HT1080 (cell line): ENCODE measurements around the gene ZIC4. TPM values are rescaled to one million over a fixed set of nuclear protein-coding genes. Genes with fewer than 3 reads are reported as not detected.

Source experiments
- DNase-seq: peaks from one replicate; pipeline ENCODE4 v3.0.0-alpha.2; 2015; ENCODE audit warnings: low read depth
- total RNA-seq: library from RNA; depleted of rRNA; stranded (reverse); fragments of >200 nt; shearing (Covaris generic); gene quantifications from 2 replicates; pipeline ENCODE4 v1.2.3, GENCODE V29; 2014; rRNA removed

Gene ZIC4
- total RNA-seq, 1 experiment from 2014 or later = not detected

DNA sequence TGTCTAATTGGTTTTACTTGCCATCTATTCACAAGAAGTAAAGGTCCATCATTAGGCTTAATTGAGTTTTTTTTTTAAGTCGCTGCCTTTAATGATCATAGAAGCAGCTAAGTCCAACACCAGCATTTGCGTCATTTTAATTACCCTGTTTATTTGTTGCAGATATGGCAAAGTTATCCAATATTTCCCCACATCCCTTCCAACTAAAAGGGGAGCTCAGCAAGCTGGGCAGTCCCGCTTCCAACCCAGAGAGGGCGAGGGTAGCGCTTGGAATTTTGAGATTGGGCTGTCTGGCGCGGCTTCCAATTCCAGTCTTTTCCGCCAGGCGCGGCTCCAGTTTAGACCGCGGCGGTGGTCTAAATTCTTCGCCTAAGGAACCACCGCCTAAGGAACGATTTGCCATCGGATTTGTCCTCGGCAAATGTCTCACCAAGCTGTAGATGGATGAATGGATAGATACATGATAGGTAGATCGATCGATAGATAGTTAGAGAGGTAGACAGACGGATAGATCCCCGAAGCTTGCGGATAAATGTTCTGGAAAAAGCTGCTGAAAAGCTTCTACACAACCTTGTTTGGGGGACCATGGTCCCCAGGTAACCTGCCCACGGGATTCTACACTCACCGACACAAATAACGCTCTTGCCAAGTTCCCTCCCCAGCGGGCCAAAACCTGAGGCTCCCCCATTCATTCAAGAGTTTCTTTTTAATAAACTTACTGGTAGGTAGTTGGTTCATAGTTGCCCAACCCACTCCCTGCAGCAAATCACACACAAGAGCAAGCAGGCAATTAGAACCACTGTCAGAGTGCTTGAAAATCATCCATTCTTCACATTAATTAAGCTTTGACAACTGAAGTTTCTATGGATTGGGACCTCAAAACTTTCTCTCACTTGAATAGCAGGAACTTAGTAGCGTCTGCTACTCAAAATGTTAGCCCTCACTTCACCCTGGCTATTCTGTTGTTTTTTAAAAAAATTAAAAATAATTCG is 49.1 kb downstream of the ZIC4 start:
- DNase-seq = no peak

DNA sequence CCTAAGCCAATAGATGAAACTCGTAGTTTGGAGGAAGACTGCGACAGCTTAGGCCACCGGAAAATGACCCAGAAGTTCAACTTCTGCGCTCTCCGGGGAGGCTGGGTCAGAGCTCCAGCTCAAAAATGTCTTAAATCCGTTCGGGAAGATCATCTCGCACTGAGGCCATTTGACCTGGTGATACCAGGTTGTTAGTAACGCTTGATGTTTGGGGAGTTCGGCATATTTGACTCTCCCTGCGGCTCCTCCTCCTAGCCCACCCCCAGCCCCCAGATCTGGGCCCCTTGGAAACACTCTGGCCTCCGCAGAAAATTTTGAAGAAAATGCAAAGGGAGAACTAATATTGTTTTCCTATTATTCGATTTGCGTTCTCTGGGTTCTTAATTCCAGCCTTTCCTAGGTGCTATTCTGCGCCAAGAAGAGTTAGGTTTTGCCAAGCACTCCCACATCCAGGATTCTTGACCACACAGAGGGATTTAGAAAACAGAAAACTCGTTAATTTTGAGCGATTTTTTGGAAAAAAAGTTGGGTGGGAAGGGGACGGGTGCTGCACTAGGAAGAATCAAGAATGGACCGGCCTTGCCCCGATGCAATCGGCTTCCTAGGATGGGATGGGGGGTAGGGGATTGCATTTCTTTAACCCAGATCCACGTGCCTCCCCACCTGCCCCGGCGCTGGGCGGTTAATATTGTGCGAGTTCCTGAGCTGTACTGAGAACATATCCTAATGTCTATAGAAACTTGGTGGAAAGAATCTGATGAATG is 50.0 kb downstream of the ZIC4 start:
- no peak for DNase-seq

DNA sequence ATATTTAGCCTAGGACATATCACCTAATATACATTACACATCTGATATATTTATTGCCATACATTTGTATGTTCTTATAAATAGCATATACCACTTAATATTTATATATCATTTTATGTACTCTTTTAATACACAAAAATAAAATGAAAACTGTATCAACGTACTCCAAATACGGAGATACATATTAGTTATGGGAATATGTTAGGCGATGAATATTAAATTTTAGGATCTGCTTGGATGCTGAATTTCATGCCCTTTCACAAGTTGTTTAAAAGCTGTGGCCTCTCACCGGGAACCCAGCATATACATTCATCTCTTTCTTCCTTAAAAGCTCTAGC is 50.6 kb downstream of the ZIC4 start:
- no peak for DNase-seq

DNA sequence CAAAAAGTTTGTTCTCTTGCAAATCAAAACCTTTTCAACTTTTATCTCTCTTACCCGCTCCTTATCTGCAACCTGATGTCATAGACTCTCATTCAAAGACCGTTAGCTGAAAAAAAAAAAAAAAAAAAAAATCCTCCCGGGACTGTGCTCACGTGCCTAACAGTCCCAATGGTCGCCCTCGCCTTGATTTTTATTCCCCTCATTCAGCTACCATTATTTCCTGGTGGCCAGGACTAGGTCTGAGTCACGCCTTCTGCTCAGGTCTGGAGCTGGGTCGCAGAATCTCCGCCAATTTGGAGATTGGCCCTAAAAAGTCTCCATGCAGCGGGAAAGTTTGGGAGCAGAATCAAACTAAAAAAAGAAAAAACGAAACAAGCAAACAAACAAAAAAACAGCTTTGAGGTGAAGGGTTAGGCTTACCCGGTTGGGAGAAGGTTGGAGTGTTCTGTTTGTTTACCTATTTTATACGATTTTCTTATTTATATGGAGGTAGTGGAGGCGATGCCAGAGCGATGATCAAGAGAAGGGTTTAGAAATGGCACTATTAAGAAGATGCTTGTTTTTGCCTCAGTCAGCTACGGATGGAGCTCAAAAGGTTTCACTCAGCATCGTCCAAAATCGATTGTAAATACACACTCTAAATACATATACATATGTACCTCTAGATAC is 51.1 kb downstream of the ZIC4 start:
- no peak for DNase-seq

DNA sequence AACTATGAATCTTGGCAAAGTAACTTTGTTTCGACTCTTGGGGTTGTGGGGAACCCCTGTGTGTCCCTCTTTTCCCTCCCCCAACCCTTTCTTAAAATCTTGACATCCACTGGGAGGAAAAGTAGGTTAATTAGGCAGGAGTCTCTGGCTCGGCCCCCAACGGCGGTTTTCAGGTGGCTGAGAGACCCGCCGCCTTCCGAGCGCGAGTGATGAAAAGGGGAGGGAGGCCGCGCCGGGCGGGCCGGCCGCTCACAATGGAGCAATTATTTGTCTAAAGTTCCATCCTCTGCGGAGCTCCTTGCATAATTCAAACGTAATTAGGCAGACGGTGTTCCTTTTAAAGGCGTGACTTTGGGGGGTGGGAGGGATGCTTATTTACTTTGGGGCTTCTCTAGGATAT is 51.7 kb downstream of the ZIC4 start:
- DNase-seq = no peak

DNA sequence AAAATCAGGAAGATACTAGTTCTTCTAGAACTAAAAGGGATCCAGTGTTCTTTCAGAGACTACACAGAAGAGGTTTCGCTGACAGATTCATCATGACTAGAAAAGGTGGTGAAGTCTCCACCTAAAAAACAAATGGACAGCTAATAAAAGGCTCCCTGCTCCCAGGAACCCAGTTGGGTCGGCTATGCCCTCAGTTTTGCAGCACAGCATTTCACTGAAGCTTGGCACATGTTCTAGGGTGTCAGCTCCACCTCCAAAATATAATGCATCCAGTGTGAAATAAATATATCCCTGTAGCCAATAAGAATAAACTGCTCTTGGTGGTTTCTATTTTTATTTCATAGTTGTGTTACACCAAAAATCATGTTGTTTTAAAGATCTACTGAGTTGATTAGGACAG is 55.0 kb downstream of the ZIC4 start:
- DNase-seq = no peak

DNA sequence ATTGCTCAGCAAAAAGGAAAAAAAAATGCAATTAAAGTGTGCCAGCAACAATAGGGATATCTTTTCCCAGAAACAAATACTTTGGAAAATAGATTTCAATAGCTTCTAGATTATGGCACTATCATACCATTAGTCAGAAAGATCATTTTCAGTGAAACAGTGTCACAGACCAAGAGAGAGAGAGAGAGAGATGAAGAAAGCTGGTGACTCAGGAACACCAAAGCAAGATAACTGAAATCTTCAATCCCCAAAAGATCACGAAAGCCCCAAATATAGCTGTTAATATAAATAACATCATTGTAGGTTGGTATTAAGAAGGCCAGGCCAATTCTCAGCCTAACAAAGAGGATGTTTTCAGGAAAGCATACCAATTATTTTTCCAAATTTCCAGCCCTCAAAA is 57.4 kb downstream of the ZIC4 start:
- DNase-seq = no peak

DNA sequence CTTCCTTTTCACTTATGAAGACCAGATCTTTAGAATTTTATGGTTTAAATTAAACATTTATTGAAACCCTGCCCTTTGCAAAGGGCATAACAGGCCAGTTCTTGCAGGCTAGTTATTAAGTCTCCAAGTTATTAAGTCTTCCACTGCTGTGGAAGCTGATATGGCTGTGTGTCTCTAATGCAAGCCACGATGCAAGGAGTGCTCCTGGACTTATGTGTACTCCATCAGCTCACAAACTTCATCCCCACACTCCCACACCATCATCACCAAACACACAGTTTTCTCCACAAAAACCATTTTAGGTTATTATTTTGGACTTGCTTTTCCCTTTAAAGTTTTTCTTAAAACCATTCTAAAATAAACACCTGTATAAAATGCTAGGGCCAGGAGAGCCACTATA is 62.4 kb downstream of the ZIC4 start:
- no peak for DNase-seq

DNA sequence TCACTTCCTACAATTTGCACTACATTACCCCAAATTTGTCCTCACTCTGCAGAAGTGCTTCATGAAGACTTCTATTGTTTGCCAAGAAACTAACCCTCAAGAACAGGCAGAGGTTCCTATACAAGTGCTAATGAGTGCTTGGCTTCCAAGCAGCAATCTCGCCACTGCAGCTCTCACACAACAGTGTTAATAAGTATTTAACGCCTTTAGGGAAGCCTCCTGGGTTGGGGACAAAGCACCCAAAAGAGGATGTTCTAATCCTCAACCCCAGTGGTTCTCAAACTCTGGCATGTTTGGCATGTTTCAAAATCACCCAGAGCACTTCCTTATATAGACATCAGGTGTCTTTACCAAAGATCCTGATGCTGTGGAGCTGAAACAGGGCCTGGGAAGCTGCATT is 64.6 kb downstream of the ZIC4 start:
- no peak for DNase-seq

DNA sequence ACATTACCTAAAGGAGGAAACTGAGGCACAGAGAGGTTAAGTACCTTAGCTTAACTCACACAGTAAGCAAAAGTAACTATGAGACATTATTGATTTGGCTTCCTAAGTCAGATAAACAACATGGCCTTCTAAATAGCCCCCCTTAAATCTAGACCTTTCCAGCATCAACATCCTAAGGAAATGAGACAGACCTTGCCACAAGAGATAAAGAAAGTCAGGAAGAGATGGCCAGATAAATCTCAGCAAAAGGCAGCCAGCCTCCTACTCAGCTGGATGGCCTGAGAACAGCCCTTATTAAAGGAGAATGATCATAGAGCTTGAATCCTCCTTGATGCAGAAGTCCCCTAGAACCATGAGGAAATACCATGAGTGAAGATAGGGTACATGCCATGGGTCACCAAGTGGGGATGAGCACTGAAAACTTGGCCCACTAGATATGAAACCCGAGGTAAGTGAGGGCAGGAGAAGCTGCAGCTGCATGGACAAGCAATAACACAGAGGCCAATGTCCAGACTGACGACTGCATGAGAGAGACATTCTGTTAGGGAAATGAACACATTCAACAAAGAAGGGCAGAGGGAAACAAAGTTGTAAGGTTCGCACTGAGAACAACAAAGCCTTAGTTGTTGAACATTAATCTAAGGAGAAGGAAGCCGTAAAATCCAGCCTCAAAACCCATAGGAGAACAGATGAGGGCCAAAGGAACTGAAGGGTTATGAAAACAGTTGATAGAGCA is 69.6 kb downstream of the ZIC4 start:
- DNase-seq = no peak

Other genes with a start within 250 kb of the ZIC4 start
- gene ZIC1, start 2.8 kb upstream of the ZIC4 start, total RNA-seq = not detected in 2 replicates